ENCODE results near the gene DPF3. TPM values are rescaled to one million over a fixed set of nuclear protein-coding genes. Genes with fewer than 3 reads are reported as not detected.

The DPF3 gene
- total and polyA plus RNA-seq, 12 donors: 0.91 to 6.0 (median 2.9) TPM

GRCh38 chr14:72758420-72758819 lies 135.5 kb downstream of the DPF3 start:
- Histone ChIP-seq H3K4me3 (no peak overlapping the region), H3K4me1 (replicated peaks in 1 of 2) (no peaks in the 10 kb centered on the region), H3K9me3 (replicated peaks in 1 of 3) (peaks cover 4 to 13% (median 8%) of the 10 kb centered on the region in 3 donors), H3K27ac (no peak overlapping the region), H3K27me3 (no peaks in the 10 kb centered on the region), H3K36me3 (replicated peaks in 1 of 2) (no peaks in the 10 kb centered on the region)
- 85 to 90% (median 88%) methylated on average over 5 of the region's 5 CpGs for WGBS, 4 donors
- intact Hi-C loops (cut with DNase I): no loop called here
- TF ChIP-seq POLR2A (IDR thresholded peaks at IDR 0.05) (no peak), CTCF (IDR thresholded peaks at IDR 0.05) (no peak)
- DNase-seq: no peak

- WGBS, 4 donors: 57 to 67% (median 58%) methylated on average over 1 of the region's 1 CpG
- Histone ChIP-seq H3K4me3 (no peak overlapping the region), H3K27me3 (no peaks in the 10 kb centered on the region), H3K36me3 (replicated peaks in 1 of 2) (no peaks in the 10 kb centered on the region), H3K27ac (no peak overlapping the region), H3K9me3 (replicated peaks in 1 of 3) (peaks cover 4 to 13% (median 8%) of the 10 kb centered on the region in 3 donors), H3K4me1 (replicated peaks in 1 of 2) (no peaks in the 10 kb centered on the region)
- no peak for DNase-seq
- no peak for TF ChIP-seq POLR2A (IDR thresholded peaks at IDR 0.05)
- no peak for TF ChIP-seq CTCF (IDR thresholded peaks at IDR 0.05)
- intact Hi-C loops (cut with DNase I): no loop called here
Measured at GRCh38 chr14:72756967-72757366, 136.9 kb downstream of the DPF3 start.

- TF ChIP-seq CTCF (IDR thresholded peaks at IDR 0.05) (no peak), POLR2A (IDR thresholded peaks at IDR 0.05) (no peak)
- Histone ChIP-seq H3K9me3 (replicated peaks in 1 of 3) (peaks cover 0 to 13% (median 4%) of the 10 kb centered on the region in 3 donors), H3K36me3 (replicated peaks in 1 of 2) (no peaks in the 10 kb centered on the region), H3K27me3 (no peaks in the 10 kb centered on the region), H3K27ac (no peak overlapping the region), H3K4me1 (replicated peaks in 1 of 2) (no peaks in the 10 kb centered on the region), H3K4me3 (no peak overlapping the region)
- 81 to 90% (median 83%) methylated on average over 3 of the region's 3 CpGs for WGBS, 4 donors
- DNase-seq: no peak
- intact Hi-C loops (cut with DNase I): no loop called here
Measured at GRCh38 chr14:72755766-72756165, 138.1 kb downstream of the DPF3 start.

GRCh38 chr14:72754949-72755348 lies 139.0 kb downstream of the DPF3 start:
- intact Hi-C loops (cut with DNase I): no loop called here
- WGBS, 4 donors: 94 to 98% (median 97%) methylated on average over 4 of the region's 4 CpGs

More at GRCh38 chr14:72754949-72755348, 139.0 kb downstream of the DPF3 start:
- no peak for DNase-seq
- H3K9me3 ChIP-seq (replicated peaks in 1 of 3): peaks cover 0 to 10% (median 4%) of the 10 kb centered on the region in 3 donors
- H3K4me1 ChIP-seq (replicated peaks in 1 of 2): no peaks in the 10 kb centered on the region
- TF ChIP-seq CTCF (IDR thresholded peaks at IDR 0.05) (no peak), POLR2A (IDR thresholded peaks at IDR 0.05) (no peak)
- H3K36me3 ChIP-seq (replicated peaks in 1 of 2): no peaks in the 10 kb centered on the region
- no peak overlapping the region for H3K4me3 ChIP-seq
- H3K27me3 ChIP-seq: no peaks in the 10 kb centered on the region
- H3K27ac ChIP-seq: no peak overlapping the region

All from adrenal gland (tissue), 12 donors.